ENCODE results near the gene NSUN2.

Gene NSUN2

GRCh38 chr5:6607559-6607936 is 25.3 kb downstream of the NSUN2 start:
- Histone ChIP-seq H3F3A (ENCODE audit: control insufficient read depth, insufficient read depth) (no peaks in the 10 kb centered on the region), H3K36me3 (ENCODE audit: control insufficient read depth, low read length) (peaks cover 97% of the 10 kb centered on the region), H3K79me2 (ENCODE audit: control insufficient read depth, low read length) (peaks cover 18% of the 10 kb centered on the region), H3K4me2 (ENCODE audit: low read length) (no peak overlapping the region), H3K4me1 (ENCODE audit: control insufficient read depth, low read length) (no peaks in the 10 kb centered on the region), H3K4me3 (ENCODE audit: low read length) (no peak overlapping the region), H3K9me3 (ENCODE audit: control insufficient read depth, insufficient read depth, low read length) (no peaks in the 10 kb centered on the region), H4K20me1 (ENCODE audit: control insufficient read depth, insufficient read depth, low read depth, low read length) (peaks cover 3% of the 10 kb centered on the region; the same call in 1 of the 2 replicates), H3K27ac (ENCODE audit: low read depth, low read length) (no peak overlapping the region), H3K27me3 (ENCODE audit: control insufficient read depth, low read length) (no peaks in the 10 kb centered on the region), H3K9me2 (replicated peaks; ENCODE audit: control insufficient read depth, low read length) (no peaks in the 10 kb centered on the region)
- TF ChIP-seq CTCF (IDR thresholded peaks at IDR 0.05; ENCODE audit: low read depth, low read length, poor library complexity, severe bottlenecking) (no peak), EZH2phosphoT487 (IDR thresholded peaks at IDR 0.05; ENCODE audit: borderline replicate concordance, low read length) (no peak)

DNA sequence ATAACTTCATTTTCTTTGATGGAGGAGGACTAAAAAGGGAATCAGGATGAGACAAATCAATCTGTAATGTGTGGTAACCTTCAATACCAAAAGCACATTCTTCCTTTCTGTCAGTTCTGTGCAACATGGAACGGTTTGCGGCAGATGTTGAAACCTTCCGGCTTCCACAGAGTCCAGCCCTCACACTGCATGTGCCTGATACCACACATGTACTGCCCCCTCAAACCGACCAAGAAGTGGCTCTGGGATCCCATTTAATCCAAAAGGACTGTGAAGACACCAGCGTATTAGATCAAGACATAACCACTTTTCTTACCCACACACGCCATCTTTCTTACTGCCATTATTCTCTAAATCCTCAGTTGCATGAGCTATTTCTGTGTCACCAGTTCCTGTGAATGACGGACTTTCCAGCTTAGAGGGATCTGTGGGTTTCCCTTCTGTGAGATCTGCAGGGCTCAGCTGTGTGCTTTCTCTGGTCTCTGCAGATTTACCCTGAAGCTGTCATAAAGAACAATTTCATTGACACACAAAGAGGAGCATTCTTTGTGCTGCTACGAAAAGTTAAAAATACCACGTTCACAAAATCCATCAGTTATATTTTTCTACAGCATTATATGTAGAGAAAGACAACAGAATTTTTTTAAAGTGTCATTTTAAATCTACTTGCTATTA is 25.8 kb downstream of the NSUN2 start:
- Histone ChIP-seq H3K27ac (ENCODE audit: low read depth, low read length) (no peak overlapping the region), H3K9me2 (replicated peaks; ENCODE audit: control insufficient read depth, low read length) (no peaks in the 10 kb centered on the region), H3K36me3 (ENCODE audit: control insufficient read depth, low read length) (peaks cover 97% of the 10 kb centered on the region), H3K4me3 (ENCODE audit: low read length) (no peak overlapping the region), H3K79me2 (ENCODE audit: control insufficient read depth, low read length) (peaks cover 12% of the 10 kb centered on the region), H3F3A (ENCODE audit: control insufficient read depth, insufficient read depth) (no peaks in the 10 kb centered on the region), H3K27me3 (ENCODE audit: control insufficient read depth, low read length) (no peaks in the 10 kb centered on the region), H4K20me1 (ENCODE audit: control insufficient read depth, insufficient read depth, low read depth, low read length) (peaks cover 2% of the 10 kb centered on the region; the same call in 1 of the 2 replicates), H3K4me1 (ENCODE audit: control insufficient read depth, low read length) (no peaks in the 10 kb centered on the region), H3K9me3 (ENCODE audit: control insufficient read depth, insufficient read depth, low read length) (no peaks in the 10 kb centered on the region), H3K4me2 (ENCODE audit: low read length) (no peak overlapping the region)
- TF ChIP-seq EZH2phosphoT487 (IDR thresholded peaks at IDR 0.05; ENCODE audit: borderline replicate concordance, low read length) (no peak), CTCF (IDR thresholded peaks at IDR 0.05; ENCODE audit: low read depth, low read length, poor library complexity, severe bottlenecking) (no peak)

GRCh38 chr5:6604946-6605345 is 27.9 kb downstream of the NSUN2 start:
- no peak for TF ChIP-seq CTCF (IDR thresholded peaks at IDR 0.05; ENCODE audit: low read depth, low read length, poor library complexity, severe bottlenecking)
- TF ChIP-seq EZH2phosphoT487 (IDR thresholded peaks at IDR 0.05; ENCODE audit: borderline replicate concordance, low read length) = no peak
- Histone ChIP-seq H3K9me3 (ENCODE audit: control insufficient read depth, insufficient read depth, low read length) (no peaks in the 10 kb centered on the region), H3K36me3 (ENCODE audit: control insufficient read depth, low read length) (peaks cover 97% of the 10 kb centered on the region), H3K4me3 (ENCODE audit: low read length) (no peak overlapping the region), H3K79me2 (ENCODE audit: control insufficient read depth, low read length) (no peaks in the 10 kb centered on the region; the same call in 1 of the 2 replicates), H3K27ac (ENCODE audit: low read depth, low read length) (no peak overlapping the region), H3F3A (ENCODE audit: control insufficient read depth, insufficient read depth) (no peaks in the 10 kb centered on the region), H3K4me2 (ENCODE audit: low read length) (no peak overlapping the region), H4K20me1 (ENCODE audit: control insufficient read depth, insufficient read depth, low read depth, low read length) (peaks cover 2% of the 10 kb centered on the region), H3K4me1 (ENCODE audit: control insufficient read depth, low read length) (no peaks in the 10 kb centered on the region), H3K9me2 (replicated peaks; ENCODE audit: control insufficient read depth, low read length) (no peaks in the 10 kb centered on the region), H3K27me3 (ENCODE audit: control insufficient read depth, low read length) (no peaks in the 10 kb centered on the region)

Data from DOHH2 (cell line).